Large intestine (tissue), 3 donors: ENCODE results near the gene MDK. TPM values are rescaled to one million over a fixed set of nuclear protein-coding genes. Genes with fewer than 3 reads are reported as not detected.

Source experiments
- DNase-seq, 2 donors: peaks; one replicate each; pipeline versions ENCODE4 v3.0.0 to v3.0.0-alpha.2; 2013
- H3K27ac ChIP-seq: one replicate; pipeline ENCODE4 v1.5.1; 2013; ENCODE audit warnings: low read length
- H3K27me3 ChIP-seq: 2 replicates; pipeline ENCODE4 v1.6.1; 2013; ENCODE audit warnings: low read length; ENCODE audit not compliant: control insufficient read depth, insufficient read depth
- H3K36me3 ChIP-seq: 2 replicates; pipeline ENCODE4 v1.6.1; 2013; ENCODE audit warnings: low read length; ENCODE audit not compliant: control insufficient read depth, insufficient read depth
- H3K4me1 ChIP-seq: one replicate; pipeline ENCODE4 v1.6.1; 2013; ENCODE audit warnings: low read length; ENCODE audit not compliant: control insufficient read depth, insufficient read depth
- H3K4me3 ChIP-seq: one replicate; pipeline ENCODE4 v1.5.1; 2013; ENCODE audit warnings: low read length
- H3K9me3 ChIP-seq: one replicate; pipeline ENCODE4 v1.6.1; 2013; ENCODE audit warnings: mild to moderate bottlenecking, low read depth, low read length, moderate library complexity; ENCODE audit not compliant: control insufficient read depth
- WGBS: methylation state at CpG from one replicate; pipeline ENCODE4 v1.1.5; 2013; ENCODE audit warnings: low lambda C conversion rate; ENCODE audit not compliant: insufficient coverage; 5-methylcytosine and 5-hydroxymethylcytosine counted together
- polyA plus RNA-seq: library from polyadenylated mRNA; unstranded; fragments of 120-200 nt; gene quantifications from one replicate; pipeline ENCODE4 v1.2.1, GENCODE V29; 2013

Gene MDK
- polyA plus RNA-seq, 1 donor = 232 TPM

DNA sequence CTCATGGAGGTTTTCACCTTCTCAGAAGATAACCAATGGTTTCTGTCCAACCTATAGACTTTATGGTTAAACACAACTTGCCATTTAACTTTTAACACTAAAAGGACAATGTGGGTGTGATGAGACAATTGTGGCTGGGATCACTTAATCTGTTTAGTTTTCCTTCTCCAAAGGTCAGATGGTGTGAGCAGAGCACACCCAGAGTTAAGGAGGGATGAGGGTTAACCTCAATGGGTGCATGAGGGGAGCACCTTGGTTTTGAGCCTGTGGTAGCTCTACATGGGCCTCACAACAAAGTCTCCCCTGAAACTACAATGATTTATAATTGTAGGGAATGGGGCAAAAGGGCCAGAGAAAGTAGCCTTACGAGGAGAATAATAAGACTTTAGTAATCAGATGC lies 39.0 kb downstream of the MDK start:
- no peak overlapping the region for H3K27ac ChIP-seq
- no peak for DNase-seq
- H3K4me1 ChIP-seq = peaks cover 9% of the 10 kb centered on the region
- H3K27me3 ChIP-seq = no peaks in the 10 kb centered on the region
- H3K36me3 ChIP-seq = peaks cover 52% of the 10 kb centered on the region
- 100% methylated on average over 1 of the region's 1 CpG for WGBS
- H3K4me3 ChIP-seq = no peak overlapping the region
- no peaks in the 10 kb centered on the region for H3K9me3 ChIP-seq

DNA sequence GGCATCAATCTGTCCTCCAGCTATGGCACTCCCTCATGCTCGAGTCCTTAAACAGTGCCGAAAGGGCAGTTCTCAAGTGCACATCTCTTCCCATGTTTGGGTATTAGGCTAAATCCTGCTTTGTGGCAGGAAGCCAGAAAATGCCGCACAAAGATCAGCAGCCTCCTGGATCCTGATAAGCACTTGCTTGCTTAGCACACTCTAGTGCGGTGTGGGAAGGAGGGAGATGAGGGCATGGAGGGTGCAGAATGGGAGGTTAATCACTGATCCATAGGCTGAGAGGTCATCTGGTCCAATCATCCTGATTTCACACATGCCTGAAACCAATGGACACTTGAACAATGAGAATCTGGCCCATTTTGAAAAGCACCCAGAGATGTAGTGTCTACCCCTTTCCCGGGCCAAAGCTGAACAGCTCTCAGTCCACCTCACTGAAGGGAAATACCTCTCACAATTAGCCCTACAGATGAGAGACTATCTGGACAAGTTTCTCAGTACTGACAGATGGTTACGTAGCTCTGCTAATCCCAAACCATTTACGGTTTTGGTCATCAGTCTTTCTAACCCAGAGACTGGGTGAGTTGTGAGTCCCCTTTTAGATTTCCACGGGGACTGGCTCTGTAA lies 39.9 kb downstream of the MDK start:
- H3K27ac ChIP-seq = no peak overlapping the region
- 40% methylated on average over 1 of the region's 8 CpGs for WGBS
- H3K9me3 ChIP-seq = no peaks in the 10 kb centered on the region
- H3K27me3 ChIP-seq = no peaks in the 10 kb centered on the region
- peaks cover 9% of the 10 kb centered on the region for H3K4me1 ChIP-seq
- H3K4me3 ChIP-seq = no peak overlapping the region
- peaks cover 44% of the 10 kb centered on the region for H3K36me3 ChIP-seq
- peak in 1 of 2 donors; percentile 37 for DNase-seq

DNA sequence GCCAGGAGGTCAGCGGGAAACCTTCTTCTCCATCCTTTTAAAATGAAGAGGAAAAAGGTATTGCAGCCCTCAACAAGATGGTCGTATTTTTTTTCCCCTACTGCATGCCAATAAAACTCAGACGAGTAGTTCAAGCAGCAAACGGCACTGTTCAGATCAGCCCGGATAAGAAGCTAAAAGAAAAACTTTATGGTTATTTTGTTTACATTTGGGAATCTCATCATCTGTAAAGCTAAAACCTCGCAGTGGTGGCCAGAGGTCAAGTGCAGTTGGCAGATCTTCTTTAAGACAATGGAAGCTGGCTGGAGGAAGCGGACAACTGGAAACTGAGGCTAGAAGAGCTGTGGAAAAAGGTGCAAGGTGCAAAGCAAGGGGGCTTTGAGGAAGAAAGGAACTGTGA lies 41.1 kb downstream of the MDK start:
- no peaks in the 10 kb centered on the region for H3K9me3 ChIP-seq
- no peak for DNase-seq
- no peak overlapping the region for H3K4me3 ChIP-seq
- H3K27me3 ChIP-seq = no peaks in the 10 kb centered on the region
- H3K36me3 ChIP-seq = peaks cover 40% of the 10 kb centered on the region
- H3K27ac ChIP-seq = no peak overlapping the region
- 100% methylated on average over 1 of the region's 7 CpGs for WGBS
- peaks cover 9% of the 10 kb centered on the region for H3K4me1 ChIP-seq

DNA sequence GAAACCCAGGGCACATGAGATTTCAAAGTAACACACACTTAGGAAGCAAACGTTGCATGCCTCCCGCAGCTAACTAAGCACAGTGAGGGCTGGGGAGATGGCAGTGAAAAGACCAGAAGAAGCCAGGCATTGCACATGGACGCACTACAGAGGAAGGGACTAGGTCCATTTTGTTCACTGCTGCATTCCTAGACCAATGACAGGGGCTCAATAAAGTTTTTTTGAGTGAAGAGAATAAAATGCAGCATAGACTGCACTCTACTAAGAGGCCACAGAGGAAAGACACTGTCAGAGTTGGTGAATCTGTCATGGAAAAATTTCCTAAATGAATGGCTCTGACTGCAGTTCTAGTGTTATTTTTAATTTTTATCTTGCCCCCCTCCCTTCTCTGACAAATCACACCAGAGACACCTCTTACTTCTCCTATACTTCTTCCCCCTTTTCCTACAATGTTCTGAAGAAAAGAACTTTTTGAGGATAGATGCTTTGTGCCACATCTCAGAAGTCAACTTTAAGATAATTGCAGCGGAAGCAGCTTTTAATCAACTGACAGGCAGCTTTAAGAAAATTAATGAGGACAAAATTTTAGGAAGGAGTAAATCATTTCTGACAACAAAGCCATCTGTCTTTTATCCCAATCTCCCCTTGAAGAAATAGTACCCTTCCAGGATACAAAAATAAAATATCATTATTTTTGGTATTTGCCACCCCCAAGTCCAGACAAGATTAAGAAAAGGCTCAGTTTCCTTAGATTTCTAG lies 44.9 kb downstream of the MDK start:
- no peak for DNase-seq
- Histone ChIP-seq H3K9me3 (no peaks in the 10 kb centered on the region), H3K36me3 (peaks cover 34% of the 10 kb centered on the region), H3K27me3 (no peaks in the 10 kb centered on the region), H3K4me3 (no peak overlapping the region), H3K4me1 (peaks cover 5% of the 10 kb centered on the region), H3K27ac (no peak overlapping the region)
- no CpG with 5 or more reads among the region's 4 CpGs for WGBS

DNA sequence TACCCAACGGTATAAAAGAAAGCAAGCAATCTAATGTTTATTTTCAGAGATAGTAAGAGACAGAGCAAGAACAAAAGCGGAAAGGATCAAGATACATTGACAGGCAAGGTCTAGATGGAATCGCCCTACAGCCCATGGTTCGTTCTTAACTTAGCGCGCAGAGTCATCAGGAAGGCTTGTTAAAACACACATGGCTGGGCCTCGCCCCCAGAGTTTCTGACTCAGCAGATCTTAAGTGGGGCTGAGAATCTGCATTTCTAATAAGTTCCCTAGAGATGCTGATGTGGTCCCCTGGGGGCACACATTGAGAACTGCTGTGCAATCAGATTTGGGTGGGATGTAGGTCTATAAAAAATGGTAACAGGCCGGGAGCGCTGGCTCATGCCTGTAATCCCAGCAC lies 45.9 kb downstream of the MDK start:
- no peak overlapping the region for H3K4me3 ChIP-seq
- H3K27ac ChIP-seq = no peak overlapping the region
- H3K27me3 ChIP-seq = no peaks in the 10 kb centered on the region
- DNase-seq = no peak
- 100% methylated on average over 1 of the region's 9 CpGs for WGBS
- peaks cover 4% of the 10 kb centered on the region for H3K4me1 ChIP-seq
- H3K36me3 ChIP-seq = peaks cover 33% of the 10 kb centered on the region
- no peaks in the 10 kb centered on the region for H3K9me3 ChIP-seq

DNA sequence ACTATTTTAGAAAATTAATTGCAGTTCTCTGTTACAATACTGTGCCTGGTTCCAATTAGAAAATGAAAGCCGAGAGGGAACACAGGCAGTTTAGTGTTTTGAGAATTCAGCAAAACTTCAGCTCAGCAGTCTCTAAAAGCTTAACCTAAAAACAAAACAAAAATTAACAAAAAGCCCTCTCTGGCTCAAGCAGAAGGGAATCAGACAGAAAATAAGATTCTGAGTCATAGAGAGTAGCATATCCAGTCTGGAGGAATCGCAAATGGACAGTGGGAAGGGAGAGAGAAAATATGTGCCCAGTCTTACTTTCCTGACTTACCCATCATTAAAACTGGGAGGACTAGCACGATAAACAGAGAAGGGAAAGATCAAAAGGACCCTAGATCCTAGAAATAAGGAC lies 48.2 kb downstream of the MDK start:
- WGBS = 100% methylated on average over 1 of the region's 3 CpGs
- H3K27ac ChIP-seq = no peak overlapping the region
- DNase-seq = no peak
- H3K27me3 ChIP-seq = no peaks in the 10 kb centered on the region
- no peak overlapping the region for H3K4me3 ChIP-seq
- H3K4me1 ChIP-seq = no peaks in the 10 kb centered on the region
- no peaks in the 10 kb centered on the region for H3K9me3 ChIP-seq
- peaks cover 47% of the 10 kb centered on the region for H3K36me3 ChIP-seq

DNA sequence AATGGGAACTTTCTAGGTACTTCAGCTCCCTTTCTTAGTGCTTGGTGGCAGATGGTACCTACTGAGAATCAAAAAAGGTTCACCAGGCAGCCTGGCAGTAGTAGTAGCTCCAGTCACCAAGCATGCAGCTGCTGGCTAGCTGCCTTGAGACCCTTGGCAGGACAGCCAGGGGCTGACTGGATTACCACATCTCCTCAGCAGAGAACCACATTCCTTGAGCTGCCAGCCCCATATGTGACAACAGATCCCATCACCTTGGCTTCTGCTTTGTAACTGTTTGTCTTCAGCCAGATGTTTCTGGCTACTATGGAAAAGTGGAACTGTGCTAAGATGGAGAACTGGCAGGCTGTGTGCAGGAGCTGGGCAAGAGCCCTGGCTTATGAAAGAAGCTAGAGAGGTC lies 49.7 kb downstream of the MDK start:
- no peaks in the 10 kb centered on the region for H3K9me3 ChIP-seq
- H3K36me3 ChIP-seq = peaks cover 52% of the 10 kb centered on the region
- H3K4me3 ChIP-seq = no peak overlapping the region
- DNase-seq = no peak
- H3K4me1 ChIP-seq = no peaks in the 10 kb centered on the region
- H3K27ac ChIP-seq = no peak overlapping the region
- no peaks in the 10 kb centered on the region for H3K27me3 ChIP-seq

Other genes starting within 250 kb of the MDK start
- gene CREB3L1, start 104.0 kb upstream of the MDK start, polyA plus RNA-seq = 40.6 TPM
- gene DGKZ, start 34.2 kb upstream of the MDK start, polyA plus RNA-seq = 46.9 TPM
- gene CHRM4, start 10.1 kb downstream of the MDK start, polyA plus RNA-seq = 7.1 TPM
- 20.2 TPM for gene AMBRA1, start 212.4 kb downstream of the MDK start, polyA plus RNA-seq
- 5.4 TPM for gene HARBI1, start 235.6 kb downstream of the MDK start, polyA plus RNA-seq
- gene ATG13, start 235.9 kb downstream of the MDK start, polyA plus RNA-seq = 52.9 TPM